ENCODE results near the gene CZIB.
"Not testable (repeated sequence)": the region's sequence is repeated elsewhere in the genome, so short reads cannot be mapped to it uniquely, and the experiment has no call there.

Gene CZIB

DNA sequence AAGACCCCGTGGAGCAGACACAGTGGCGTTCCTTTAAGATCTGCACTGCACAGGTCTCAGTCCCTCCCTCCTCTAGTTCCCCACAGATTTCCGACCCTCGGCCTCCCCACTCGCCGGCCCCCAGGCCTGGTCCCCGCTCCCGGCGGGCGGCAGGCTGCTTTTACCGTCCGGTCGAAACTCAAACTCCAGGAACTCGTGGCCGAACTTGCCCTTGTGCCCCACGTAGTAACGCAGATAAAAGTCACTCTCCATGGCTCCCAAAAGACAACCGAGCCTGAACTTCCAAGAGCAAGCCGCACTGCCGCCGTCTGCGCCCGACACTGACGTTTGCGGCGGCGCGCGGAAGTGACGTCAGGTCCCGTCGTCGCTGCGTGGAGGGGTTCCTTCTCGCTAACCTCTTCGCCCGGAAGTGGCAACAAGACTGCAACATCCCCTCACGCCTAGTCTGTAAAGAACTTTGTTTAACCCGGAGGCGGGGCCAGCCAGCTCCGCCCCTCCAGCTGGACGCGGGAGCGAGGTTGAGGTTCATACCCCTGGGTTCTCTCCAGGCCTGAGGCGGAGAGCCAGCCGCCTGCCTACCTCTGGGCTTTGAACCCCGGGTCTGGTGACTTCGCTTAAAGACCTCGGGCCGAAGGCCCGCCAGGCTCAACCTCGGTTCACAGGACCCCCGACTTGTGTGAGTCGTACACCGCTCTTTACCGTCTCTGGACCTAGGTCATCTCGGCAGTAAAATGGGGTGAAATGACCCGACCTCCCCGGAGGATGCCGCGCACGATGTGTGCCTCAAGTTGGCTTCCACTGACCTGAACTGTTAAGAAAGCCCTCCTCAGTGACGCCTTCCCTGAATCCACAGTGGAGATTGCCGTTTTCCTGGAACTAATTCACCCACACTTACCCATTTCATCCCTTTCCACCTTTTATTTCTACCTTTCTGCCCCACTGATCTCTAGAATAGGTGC is 18.0 kb upstream of the CZIB start, which contains the start of gene MAGOH:
MAGOH (minus strand) TSS at position 322 of the 959 bp plus-strand sequence; CDS start at position 252, 70 bp downstream.
- peak; percentile 98 for DNase-seq (ENCODE audit: low spot score)

GRCh38 chr1:53237638-53238037 is 17.2 kb upstream of the CZIB start:
- DNase-seq (ENCODE audit: low spot score): no peak

DNA sequence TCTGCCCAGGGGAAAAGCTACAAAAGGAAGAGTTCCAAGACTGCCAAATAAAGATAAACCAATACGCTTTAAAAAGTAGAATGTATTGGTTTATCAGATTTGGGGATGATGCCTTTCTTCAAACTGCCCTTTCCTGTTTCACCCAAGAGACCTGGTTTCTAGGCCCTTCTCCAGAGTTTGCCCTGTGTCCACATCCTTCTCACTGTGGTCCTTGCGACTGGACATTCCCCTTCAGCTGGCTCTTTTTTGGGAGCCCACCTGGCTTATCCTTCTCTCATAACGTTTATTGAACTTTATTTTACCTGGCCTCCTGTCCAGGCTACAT is 490 bp upstream of the CZIB start:
- DNase-seq (ENCODE audit: low spot score): no peak

DNA sequence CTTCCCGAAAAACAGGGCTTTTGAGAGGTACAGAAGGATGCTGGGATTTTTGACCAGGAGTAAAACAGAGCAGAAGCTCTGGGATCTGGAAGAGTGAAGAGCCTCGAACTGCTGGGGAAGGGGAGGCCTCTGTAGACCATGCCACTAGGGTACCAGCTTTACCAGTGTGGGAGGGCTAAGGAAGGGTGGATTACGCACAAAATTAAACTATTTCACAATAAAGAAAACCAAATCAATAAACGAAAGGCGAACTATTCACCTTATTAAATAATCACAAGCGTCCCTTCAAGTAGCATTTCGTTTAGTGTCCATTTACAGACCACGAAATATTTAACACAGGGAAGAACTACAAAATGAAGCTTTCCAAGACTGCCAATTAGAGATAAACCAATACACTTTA is 723 bp downstream of the CZIB start:
- no peak for DNase-seq (ENCODE audit: low spot score)

- no peak for DNase-seq (ENCODE audit: low spot score)
These were observed 2.2 kb downstream of the CZIB start for GRCh38 chr1:53218201-53218600.

DNA sequence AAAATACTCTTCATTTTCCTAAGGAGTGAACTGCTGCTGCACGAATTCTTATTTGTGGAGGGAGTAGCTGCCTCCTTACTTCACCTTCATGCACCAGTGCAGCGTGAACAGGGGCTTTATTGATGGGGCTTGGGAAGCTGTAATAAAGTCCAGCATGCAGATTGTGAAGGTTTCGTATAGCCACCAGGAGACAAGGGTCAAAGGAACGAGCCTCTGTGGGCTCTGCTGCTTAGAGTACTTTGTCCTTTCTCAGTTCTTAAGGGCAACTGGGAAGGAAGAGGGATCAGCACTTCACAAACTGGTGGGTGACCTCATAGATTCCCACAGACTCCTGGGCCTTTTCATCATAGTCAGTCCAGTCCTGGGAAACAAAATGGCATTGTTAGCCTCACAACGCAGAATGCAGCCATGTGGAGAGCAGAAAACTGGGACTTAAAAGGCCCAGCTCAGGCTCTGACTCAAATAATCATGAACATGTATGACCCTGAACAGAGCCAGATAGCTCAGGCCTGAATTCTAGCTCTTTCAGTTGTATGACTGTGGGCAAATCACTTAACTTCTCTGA is 6.0 kb downstream of the CZIB start:
- DNase-seq (ENCODE audit: low spot score): no peak

DNA sequence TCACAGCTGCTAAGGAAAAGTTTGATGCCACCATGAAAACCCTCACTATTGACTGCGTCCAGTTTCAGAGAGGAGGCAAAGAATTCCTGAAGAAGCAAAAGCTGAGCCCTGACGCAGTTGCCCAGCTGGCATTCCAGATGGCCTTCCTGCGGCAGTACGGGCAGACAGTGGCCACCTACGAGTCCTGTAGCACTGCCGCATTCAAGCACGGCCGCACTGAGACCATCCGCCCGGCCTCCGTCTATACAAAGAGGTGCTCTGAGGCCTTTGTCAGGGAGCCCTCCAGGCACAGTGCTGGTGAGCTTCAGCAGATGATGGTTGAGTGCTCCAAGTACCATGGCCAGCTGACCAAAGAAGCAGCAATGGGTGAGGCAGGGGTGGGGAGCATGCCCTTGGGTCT is 9.5 kb downstream of the CZIB start:
- DNase-seq (ENCODE audit: low spot score): no peak

DNA sequence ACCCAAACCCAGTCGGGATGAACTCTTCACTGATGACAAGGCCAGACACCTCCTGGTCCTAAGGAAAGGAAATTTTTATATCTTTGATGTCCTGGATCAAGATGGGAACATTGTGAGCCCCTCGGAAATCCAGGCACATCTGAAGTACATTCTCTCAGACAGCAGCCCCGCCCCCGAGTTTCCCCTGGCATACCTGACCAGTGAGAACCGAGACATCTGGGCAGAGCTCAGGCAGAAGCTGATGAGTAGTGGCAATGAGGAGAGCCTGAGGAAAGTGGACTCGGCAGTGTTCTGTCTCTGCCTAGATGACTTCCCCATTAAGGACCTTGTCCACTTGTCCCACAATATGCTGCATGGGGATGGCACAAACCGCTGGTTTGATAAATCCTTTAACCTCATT is 10.1 kb downstream of the CZIB start:
- DNase-seq (ENCODE audit: low spot score): no peak

GRCh38 chr1:53207726-53208125 is 12.7 kb downstream of the CZIB start:
- DNase-seq (ENCODE audit: low spot score): no peak

GRCh38 chr1:53206735-53207379 is 13.6 kb downstream of the CZIB start:
- no peak for DNase-seq (ENCODE audit: low spot score)

GRCh38 chr1:53206083-53206685 is 14.2 kb downstream of the CZIB start:
- not testable (repeated sequence) for DNase-seq (ENCODE audit: low spot score)

- DNase-seq (ENCODE audit: low spot score): not testable (repeated sequence)
These were observed 14.9 kb downstream of the CZIB start for GRCh38 chr1:53205496-53205895.

- no peak for DNase-seq (ENCODE audit: low spot score)
These were observed 17.0 kb downstream of the CZIB start for GRCh38 chr1:53203466-53203865.

- no peak for DNase-seq (ENCODE audit: low spot score)
These were observed 22.2 kb downstream of the CZIB start for GRCh38 chr1:53198241-53198651.

DNA sequence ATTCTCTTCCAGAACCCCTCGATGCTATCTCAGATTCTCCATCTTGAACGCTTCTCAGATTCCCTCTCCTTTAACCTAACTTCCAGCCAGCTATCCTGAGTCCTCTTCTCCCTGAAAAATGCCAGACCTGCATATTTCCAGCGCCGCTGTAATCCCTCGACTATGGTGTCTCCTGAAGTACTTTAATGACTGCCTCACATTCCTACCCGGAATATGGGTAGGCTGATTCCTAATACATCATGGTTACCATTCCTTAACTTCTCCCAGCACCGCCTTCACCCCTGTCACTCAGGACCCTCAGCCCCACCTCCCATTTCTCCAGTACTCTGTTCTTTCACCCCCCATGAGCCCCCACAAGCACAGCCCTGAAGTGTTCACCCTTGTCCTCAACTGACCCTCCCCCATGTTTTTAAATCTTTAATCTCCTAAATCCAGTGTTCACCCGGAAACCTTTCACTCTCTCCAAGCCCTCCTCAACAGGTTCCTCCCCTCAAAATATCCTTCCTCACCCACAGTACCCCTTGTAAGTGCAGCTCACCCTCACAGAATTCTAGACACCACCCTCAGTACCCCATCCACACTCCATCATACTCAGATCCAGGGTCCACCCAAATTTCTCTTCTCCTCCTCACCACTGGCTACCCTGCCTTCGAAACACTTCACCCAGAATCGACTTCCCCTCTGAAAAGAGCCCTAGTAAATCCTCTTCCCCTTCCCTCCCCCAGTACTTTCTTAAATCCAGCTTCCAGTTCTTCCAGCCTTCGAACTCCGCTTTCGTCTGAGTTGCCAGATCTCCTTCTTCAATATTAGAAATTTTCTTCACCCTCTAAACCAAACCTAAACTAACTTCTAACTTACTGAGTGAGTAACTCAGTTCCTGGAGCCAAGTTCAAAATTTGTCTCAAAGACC is 22.9 kb downstream of the CZIB start:
- DNase-seq (ENCODE audit: low spot score): peak; percentile 16

GRCh38 chr1:53196485-53197290 is 23.7 kb downstream of the CZIB start, which contains the start of gene CPT2:
CPT2 (plus strand) TSS chr1:53196824; CDS start chr1:53196944, 120 bp downstream.
- peak; percentile 93 for DNase-seq (ENCODE audit: low spot score)

DNA sequence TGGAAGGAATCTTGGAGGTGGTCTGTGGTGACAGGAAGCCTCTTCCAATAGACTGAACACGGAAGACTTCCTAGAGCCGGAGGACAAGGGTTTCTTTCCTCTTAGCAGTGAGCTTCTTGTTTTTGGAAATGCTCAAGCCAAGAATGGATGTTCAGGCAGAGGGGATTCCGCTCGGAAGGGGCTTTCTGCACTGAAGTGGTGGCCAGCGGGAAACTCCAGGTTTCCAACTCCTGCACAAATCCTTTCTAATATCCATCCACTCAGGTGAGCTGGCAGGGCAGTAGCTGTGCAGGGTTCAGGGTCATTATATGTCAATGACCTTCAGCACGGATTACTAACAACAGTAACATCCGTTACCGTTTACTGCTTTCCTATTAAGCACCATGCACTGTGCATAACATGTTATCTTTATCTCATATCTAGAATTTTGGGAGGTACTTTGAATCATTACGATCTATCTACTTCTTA is 24.4 kb downstream of the CZIB start:
- peak; percentile 8 for DNase-seq (ENCODE audit: low spot score)

GRCh38 chr1:53195246-53196016 is 25.0 kb downstream of the CZIB start:
- DNase-seq (ENCODE audit: low spot score): no peak

DNA sequence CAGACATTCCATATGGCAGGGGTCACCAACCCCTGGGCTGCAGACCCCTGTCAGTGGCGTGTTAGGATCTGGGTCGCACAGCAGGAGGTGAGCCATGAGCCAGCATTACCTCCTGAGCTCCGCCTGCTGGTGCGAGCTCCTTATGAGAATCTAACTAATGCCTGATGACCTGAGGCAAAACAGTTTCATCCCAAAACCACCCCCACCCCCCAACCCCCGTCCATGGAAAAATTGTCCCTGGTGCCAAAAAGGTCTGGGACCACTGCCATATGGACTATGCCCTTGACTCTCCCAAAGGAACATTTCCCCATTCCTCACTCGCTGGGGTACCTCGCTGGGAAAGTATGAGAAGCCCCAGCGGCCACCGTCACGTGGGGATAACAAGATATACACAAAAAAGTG is 30.2 kb downstream of the CZIB start:
- DNase-seq (ENCODE audit: low spot score): no peak

- DNase-seq (ENCODE audit: low spot score): no peak
These were observed 31.4 kb downstream of the CZIB start for GRCh38 chr1:53189061-53189460.
